Fibroblast of pulmonary artery (primary cell): ENCODE measurements around the gene GATA3.

Experiments used
- DNase-seq: peaks from one replicate; pipeline ENCODE4 v3.0.0-alpha.2; 2010; ENCODE audit warnings: low read depth
- H3K4me3 ChIP-seq: replicated peaks from 2 replicates; pipeline ENCODE4 v1.5.1; 2011; ENCODE audit warnings: low read depth, mild to moderate bottlenecking, control low read depth, low read length, moderate library complexity
- TF ChIP-seq, protein P1 (sequence below): IDR thresholded peaks from 2 replicates; pipeline ENCODE4 v1.5.1; 2011; ENCODE audit warnings: mild to moderate bottlenecking, control low read depth, low read length, inconsistent platforms; ENCODE audit errors: missing control alignments

Gene GATA3

DNA sequence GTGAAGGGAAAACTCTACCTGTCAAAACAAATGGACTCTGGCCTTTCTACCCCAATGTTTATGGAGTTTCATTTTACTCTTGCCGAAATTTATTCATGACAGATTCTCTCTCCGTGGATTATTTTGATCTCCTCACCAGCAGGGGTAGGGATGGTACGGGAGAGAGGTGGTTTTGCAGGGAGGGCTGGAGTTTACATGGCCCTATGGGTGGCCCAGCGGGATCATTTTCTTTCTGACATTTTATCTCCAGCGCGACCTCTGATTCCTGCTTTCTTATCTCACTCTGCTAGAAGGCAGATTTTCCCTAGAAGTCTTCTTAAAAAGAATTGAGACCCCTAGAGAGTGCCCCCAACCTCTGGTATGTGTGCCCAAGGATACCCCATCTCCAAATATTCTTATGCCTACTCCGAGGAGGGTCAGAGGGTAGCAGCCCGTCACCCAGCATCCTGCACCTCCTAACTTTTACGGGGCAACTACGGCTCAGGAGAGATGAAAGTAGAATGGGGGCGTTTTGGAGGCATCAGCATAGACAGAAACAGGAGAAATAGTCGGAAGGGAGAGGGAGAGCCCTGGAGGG, 10.1 kb upstream of the GATA3 start:
- H3K4me3 ChIP-seq: no peak overlapping the region
- DNase-seq: no peak
- TF ChIP-seq, protein P1, sequence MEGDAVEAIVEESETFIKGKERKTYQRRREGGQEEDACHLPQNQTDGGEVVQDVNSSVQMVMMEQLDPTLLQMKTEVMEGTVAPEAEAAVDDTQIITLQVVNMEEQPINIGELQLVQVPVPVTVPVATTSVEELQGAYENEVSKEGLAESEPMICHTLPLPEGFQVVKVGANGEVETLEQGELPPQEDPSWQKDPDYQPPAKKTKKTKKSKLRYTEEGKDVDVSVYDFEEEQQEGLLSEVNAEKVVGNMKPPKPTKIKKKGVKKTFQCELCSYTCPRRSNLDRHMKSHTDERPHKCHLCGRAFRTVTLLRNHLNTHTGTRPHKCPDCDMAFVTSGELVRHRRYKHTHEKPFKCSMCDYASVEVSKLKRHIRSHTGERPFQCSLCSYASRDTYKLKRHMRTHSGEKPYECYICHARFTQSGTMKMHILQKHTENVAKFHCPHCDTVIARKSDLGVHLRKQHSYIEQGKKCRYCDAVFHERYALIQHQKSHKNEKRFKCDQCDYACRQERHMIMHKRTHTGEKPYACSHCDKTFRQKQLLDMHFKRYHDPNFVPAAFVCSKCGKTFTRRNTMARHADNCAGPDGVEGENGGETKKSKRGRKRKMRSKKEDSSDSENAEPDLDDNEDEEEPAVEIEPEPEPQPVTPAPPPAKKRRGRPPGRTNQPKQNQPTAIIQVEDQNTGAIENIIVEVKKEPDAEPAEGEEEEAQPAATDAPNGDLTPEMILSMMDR: no peak

DNA sequence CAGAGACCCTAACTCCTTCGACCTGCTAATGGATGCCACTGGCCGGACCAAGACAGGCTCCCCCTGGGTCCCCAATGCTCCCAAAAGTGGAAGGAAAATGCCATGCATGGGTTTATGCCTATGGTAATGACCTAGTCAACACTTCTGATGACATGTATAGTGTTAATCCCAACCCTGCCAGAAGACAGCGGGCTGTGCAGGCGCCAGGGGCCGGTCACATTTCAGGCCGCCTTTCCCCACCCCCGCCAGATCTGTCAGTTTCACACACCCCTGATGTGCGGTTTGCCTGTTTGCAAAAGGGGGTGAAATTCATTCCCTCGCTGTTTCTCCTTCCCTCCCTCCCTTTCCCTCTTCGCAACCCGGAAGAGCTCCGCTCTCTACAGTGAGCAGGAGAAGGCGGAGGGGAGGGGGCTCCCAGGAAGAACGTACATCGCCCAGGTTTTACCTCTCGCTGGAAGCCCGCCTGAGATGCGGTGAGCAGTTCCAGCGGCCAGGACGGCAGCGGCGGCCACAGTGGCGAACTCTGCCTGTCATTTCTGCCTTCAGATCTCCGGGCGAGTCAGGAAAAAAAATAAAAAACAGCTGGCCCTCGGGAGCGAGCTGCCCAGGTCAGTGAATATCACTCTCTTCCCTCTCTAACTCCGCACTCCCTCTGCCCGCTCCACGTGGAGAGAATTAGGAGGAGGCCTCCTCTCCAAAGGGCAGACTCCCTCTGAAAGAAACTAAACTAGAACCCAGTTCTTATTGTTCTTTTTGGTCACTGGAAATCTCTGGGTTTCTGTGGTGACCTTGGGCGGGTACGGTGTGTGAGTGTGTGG, 9.4 kb upstream of the GATA3 start:
- TF ChIP-seq, protein P1: no peak
- DNase-seq: no peak
- H3K4me3 ChIP-seq: peak overlapping the region; percentile 43

DNA sequence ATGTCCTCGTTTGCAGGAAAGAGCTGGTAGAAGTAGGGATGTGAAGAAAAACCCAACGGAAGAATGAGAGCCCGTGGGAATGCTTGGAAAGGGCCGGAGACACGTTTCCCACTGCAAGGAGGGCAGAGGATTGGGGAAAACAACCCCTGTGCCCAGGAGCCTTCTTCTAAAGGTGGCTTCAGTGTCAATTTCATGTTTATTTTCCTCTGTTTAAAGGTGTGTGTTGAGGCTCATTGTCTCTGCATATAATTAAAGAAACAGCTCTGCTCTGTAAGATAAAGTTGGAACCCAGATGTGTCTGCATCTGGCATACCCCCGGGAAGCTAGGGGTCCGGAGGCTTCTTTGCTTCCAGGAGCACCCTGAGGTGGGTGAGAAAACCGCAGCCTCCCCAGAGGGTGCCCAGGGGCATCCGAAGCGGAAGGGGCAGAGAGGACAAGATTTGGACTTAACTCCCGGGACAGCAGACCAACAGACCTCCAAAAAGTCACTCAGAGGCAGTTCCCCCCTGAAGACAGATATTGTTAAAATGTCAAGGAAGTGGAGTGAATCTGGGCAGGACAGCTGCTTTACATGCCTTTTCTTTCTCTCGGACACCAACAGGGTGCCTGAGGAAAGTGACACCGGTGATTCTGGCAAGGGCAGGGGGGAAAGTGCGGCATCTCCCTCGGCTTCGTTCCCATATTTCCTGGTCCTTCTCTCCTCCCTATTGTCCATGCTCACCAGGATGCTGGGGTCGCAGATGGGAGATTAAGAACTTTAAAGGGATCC, 8.6 kb upstream of the GATA3 start:
- TF ChIP-seq, protein P1: no peak
- DNase-seq: no peak
- no peak overlapping the region for H3K4me3 ChIP-seq

DNA sequence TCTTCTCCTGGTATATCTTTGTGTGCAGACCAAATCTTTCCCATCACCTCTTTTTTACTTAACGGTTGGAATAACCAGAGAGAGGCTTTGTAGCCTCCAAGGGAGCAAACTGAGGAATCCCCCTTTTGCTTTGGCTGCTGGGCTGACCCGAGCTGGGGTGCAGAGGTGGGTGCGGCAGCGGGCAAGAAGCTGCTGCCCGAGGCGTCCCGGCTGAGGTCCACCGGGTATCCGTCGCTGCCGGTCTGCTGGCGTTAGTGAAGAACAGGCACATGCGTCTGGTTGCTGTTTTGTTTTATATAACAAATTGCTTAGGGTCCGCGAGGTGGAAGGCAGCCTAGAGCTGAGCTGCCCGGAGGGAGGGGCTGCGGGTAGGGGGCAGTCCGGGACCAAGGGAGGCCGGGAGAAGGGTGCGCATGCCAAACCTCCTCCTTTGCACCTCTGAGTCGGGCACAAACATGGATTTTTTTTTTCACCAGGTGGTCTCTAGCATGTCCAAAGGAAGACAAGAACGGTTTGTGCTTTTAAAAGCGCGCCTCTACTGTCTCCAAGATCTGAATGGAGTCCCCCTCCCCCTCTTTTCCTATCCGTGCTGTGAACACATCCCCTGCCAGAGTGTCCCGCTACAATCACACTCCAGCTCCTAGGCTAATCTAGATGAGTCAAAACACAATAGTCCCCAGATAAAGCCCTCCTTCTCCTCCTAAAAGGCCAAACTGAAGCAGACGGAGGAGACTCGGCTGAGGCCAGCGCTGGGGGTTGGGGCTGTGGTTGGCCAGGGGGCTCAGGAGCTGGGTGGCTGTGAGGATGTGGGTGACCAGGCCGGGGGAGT, 6.8 kb upstream of the GATA3 start:
- TF ChIP-seq, protein P1: no peak
- H3K4me3 ChIP-seq: no peak overlapping the region
- DNase-seq: no peak

DNA sequence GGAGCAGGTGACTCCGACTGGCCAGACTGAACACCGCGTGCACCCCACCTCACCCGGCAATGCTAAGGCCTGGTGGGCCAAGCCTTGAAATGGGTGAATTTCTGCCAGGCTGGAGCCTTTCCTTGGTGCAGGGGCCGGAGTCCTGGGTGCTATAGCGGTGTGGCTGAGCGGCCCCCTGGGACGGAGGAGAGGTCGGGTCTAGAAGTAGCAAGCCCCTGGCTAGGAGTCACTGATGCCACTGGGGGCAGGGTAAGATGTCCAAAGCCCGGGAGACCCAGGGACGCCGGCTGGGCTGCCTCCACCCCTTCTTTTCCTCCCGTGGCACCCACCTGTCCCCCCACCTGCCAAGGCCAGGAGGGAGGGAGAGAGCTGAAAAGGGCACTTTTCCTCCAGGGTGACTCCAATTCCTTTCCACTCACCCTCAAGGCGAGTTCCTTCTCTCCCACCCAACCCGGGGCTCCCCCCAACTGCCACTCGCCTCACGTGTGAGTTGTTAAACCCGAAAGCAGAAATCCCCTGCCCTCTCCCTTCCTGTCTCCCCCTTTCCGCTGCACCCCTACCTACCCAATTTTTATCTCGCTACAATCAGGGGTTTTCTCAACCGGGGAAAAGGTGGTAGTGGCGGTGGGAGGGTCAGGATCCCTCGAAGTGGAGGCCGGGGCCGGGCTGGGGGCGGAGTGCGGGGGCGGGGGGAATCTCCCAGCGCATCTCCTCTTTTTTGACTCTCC, 6.0 kb upstream of the GATA3 start:
- no peak overlapping the region for H3K4me3 ChIP-seq
- no peak for DNase-seq
- TF ChIP-seq, protein P1: no peak
